GM12872 (cell line): ENCODE data around the gene SCN1B.

Experiments used
- CTCF ChIP-seq: IDR thresholded peaks from 3 replicates; pipeline ENCODE4 v1.5.1; 2011; ENCODE audit warnings: low read depth, mild to moderate bottlenecking, low read length, moderate library complexity; ENCODE audit not compliant: insufficient read depth

SCN1B gene

DNA sequence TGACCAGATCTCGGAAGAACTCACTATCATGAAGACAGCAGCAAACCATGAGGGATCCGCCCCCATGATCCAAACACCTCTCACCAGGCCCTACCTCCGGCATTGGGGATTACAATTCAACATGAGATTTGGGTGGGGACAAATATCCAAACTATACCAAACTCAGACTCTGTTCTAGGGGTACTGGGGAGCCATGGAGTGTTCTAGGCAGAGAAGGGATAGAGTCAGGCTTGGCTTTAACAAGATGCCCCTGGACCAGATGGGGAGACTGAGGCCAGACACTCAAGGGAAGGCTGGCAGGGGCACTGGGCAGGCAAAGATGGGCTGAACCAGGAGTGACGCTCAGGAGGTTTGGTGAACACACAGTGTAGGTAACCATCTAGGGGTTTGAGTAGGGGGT, 11.9 kb upstream of the SCN1B start:
- no peak for TF ChIP-seq CTCF

GRCh38 chr19:35019144-35019543, 11.1 kb upstream of the SCN1B start:
- TF ChIP-seq CTCF = no peak

DNA sequence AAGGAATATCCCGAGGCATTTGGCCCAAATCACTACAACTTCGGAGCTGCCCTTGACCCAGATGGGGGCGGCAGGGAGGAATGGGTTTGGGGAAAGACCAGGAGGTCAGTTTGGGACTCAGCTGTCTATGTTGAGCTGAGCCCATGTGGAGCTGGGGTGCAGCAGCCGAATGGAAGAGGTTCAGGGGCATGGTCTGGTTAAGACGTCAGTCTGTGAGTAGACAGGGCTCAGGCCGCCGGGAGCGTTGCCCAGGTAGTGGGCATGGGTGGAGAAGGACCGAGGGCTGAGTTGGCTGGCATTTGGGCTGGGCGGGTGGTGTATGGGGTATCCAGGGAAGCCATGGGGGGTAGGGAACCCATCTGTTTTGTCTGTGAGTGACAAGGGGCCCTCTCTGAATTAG, 9.3 kb upstream of the SCN1B start:
- TF ChIP-seq CTCF = no peak

DNA sequence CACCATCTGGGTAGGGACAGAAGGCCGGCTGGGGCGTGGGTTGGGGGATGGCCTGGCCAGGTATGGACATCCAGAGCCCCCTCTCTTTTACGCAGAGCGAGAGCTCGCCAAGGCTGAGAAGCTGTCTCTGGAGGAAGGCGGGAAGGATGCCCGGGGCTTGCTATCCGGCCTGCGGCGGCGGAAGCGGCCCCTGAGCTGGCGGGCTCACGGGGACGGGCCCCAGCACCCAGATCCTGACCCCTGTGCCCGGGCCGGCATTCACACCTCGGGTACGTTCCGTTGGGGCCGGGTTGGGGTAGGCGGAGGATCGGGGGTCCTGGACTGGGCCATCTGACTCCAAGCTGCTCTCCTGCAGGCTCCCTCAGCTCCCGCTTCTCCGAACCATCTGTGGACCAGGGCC, 8.7 kb upstream of the SCN1B start:
- TF ChIP-seq CTCF = no peak

DNA sequence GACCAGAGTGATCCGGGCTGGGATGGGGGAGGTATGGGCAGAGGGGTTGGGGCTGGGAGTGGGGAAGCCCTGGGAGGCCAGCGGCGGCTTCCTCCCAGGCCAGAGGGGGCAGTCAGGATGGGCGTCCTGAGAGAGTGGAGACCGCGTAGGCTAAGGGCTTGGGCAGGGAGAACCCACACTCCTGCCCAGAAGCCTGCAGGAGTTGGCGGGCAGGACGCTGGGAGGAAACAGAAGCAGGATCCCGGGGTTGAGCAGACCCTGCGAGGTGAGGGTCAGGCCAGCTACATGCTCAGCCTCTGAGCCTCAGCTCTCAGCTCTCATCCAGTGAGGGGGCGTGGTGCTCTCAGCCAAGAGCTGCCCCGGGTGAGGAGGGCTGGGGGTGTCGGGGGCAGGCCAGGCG, 7.8 kb upstream of the SCN1B start:
- TF ChIP-seq CTCF = no peak

DNA sequence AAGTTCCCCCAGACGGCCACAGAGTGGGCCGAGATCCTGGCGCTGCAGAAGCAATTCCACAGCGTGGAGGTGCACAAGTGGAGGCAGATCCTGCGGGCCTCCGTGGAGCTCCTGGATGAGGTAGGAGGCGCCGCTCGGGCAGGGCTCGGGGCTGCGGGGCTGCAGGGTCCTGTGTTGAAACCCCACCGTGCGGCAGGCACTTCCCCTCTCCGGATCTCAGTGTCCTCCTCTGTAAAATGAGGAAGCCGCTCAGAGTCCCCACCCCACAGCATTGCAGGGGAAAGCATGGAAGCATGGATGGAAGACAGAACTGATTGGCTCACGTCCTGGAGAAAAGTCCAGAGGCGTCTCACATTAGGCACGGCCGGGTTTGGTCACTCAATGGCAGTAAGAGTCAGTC, 6.8 kb upstream of the SCN1B start:
- no peak for TF ChIP-seq CTCF

DNA sequence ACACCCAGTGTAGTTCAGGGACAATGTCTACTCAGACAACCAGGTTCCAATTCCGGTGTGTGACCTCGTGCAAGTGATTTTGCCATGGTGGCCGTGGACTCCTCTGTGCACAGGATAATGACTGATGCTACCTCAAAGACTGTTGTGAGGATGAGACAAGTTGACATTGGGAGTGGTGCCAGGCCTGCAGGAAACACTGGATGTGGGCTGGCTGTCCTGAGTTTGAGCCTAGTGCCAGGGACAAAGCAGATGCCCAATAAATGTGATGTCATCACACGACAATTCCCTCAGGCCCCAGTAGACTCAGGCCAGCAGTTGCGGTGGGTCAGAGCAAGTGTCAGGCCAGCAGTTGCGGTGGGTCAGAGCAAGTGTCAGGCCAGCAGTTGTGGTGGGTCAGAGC, 6.2 kb upstream of the SCN1B start:
- TF ChIP-seq CTCF = no peak

GRCh38 chr19:35025969-35026368, 4.3 kb upstream of the SCN1B start:
- TF ChIP-seq CTCF = no peak
